Stimulated activated CD4-positive, alpha-beta T cell treated with anti-CD3 and anti-CD28 coated beads, TNF-alpha, amount 100 ng/mL, for 48 hours (primary cell): ENCODE data around the gene ATF5.
"Not testable (repeated sequence)": the region's sequence is repeated elsewhere in the genome, so short reads cannot be mapped to it uniquely, and the experiment has no call there.

Source experiments
- DNase-seq, 3 donors: peaks; one replicate each; pipeline ENCODE4 v3.0.0-alpha.2; 2020; ENCODE audit warnings: low read depth in 3 of 3

Gene ATF5

DNA sequence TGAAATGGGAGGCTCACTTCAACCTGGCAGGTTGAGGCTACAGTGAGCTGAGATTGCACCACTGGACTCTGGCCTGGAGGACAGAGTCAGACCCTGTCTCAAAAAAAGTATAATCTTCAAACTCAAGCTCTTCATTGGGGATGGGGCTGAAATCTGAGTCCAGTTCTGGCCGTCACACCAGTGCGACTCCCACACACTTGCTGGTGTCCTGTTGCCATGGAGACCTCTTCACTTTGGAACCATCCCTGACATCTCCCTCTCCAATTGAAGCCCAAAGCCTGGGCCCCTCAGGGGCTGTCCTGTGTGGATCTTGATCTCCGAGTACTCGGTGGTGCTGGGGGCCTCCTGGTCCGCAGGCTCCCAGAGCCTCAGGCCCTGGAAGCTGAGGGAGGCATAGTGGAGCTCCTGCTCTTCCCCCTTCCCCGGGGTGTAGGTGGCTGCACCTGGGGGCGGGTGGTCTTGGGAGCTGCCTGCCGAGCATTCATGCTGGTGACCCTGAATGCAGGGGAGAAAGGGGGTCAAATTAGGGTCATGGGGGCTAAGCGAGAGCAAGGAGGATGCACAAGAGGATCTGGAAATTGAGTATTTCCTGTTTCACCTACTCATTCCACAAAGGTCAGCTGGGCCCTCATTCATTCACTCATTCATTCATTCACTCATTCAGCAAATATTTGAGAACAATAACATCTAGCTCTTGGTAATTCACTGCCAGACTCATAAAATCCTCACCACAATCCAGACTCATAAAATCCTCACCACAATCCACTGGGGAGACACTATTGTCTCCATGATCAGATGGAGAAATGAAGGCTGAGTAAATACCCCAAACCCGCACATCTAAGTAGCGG is 21.0 kb downstream of the ATF5 start:
- DNase-seq = no peak

DNA sequence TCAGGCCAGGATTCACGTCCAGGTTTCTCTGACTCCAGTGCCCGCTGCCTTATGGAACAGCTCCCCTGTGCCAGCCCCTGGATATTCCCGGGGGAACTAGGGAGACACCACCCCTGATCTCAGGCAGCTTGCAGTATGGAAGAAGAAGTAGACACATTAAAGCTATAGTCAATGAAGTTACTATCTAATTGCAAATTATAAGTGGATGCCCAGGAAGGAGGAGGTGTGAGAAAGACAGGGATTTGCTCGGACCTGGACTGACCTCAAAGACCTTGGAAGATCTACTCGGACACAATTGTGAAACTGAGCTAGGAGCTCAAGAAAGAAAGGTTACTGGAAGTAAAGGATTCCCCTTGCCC is 21.6 kb downstream of the ATF5 start:
- DNase-seq = no peak

DNA sequence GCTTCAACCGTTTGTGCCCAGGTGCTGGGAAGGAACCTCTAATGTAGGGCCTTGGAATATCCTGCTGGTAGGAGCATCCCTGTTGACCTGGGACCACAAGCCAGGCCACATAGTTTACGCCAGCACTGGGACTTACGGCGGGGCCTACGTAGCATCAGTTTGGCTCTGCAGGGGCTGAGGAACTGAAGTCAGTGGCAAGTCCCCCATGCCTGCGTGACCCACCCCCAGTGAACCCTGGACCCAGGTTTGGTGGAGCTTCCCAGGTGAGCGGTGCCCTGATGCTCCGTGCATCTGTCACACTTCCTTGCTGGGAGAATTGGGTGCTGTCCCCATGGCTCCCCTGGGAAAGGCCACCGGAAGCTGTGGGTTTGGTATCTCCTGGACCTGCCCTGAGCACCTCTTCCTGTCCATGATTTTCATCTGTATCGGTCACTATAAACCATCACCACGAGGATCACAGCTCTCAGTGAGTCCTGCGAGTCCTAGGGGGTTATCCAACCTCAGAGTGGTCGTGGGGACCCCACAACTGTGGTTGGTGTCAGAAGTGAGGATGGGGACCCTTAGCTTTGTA is 22.0 kb downstream of the ATF5 start:
- no peak for DNase-seq

DNA sequence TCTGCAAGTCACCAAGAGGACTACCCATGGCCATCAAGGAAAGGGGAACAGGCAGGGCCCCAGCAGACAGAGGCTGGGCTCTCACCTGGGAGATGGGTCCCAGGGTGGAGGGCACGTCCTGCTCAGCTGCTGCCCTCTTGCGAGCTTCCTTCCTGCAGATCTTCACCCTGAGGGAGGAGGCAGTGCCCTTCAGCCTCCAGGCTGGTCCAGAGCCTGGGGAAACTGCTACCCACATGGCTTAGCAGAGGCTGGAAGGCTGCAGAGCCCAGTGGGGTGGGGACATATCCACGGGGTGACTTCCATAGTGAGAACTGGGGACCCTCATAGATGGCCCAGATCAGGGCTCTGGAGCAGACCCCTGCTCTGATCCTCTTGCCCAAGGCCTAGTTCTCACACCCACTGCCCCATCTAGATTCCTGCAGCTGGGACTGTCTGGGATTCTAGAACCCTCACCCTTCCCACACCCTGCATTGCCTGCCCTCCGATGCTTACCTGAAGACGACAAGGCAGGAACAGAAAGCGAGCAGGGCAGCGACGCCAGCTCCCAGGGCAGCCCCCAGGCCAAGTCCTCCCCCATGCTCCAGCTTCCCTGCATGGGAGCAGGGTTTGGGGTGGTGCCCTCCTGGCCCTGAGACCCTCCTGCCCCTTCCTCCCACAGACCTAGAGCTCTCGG is 22.9 kb downstream of the ATF5 start:
- no peak for DNase-seq

DNA sequence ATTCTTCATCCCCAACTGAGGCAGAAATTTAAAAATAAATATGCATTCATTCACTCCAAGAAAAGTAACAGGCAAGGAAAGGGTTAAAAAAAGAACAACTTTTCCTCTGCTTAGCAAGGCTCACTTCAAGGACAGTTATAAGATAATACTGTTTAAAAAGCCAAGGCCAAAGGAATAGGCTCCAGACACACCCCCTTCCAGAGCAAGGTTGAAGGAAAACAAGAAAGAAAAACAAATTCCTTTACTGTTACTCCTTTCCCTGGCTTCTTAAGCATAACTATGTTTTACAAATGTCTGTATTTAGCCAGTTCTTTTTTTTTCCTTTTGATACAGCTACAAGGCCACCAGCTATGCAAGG is 23.5 kb downstream of the ATF5 start:
- no peak for DNase-seq

DNA sequence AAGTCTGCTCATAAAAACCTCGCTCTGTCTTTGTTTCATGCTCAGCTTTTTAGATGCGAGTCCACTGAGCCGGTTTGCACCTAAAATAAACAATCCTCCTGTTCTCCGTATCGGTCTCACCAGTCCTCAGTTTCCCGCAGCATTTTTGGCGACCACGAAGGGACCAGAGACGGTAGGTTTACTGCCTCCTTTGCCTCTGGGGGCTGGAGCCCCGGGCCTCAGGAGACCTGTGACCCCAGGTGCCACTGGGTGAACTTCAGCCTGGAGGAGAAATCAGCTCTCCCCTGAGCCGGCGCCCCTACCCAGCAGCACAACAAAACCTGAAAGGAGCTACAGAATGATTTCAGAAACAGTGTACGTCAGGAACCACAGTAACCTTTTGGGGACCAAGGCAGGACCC is 23.9 kb downstream of the ATF5 start:
- no peak for DNase-seq

DNA sequence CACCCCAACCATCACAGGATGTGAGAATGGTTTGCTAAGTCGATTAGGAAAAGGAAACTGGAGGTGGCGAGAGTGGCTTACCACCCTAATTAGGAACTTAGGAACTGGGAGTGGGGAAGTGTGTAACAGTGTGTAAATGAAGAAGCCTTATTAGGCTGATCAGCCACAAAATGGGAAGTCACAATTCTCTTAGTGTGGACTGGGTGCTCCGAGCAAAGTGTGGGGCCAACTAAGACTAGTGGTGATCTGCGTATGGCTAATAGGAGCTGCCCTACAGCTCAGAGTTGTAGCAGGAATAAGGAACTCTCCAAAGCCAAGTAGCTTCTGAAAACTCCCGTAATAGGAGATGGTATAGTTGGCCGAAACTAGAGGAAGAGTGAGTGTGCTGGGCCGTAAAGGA is 24.4 kb downstream of the ATF5 start:
- no peak for DNase-seq

DNA sequence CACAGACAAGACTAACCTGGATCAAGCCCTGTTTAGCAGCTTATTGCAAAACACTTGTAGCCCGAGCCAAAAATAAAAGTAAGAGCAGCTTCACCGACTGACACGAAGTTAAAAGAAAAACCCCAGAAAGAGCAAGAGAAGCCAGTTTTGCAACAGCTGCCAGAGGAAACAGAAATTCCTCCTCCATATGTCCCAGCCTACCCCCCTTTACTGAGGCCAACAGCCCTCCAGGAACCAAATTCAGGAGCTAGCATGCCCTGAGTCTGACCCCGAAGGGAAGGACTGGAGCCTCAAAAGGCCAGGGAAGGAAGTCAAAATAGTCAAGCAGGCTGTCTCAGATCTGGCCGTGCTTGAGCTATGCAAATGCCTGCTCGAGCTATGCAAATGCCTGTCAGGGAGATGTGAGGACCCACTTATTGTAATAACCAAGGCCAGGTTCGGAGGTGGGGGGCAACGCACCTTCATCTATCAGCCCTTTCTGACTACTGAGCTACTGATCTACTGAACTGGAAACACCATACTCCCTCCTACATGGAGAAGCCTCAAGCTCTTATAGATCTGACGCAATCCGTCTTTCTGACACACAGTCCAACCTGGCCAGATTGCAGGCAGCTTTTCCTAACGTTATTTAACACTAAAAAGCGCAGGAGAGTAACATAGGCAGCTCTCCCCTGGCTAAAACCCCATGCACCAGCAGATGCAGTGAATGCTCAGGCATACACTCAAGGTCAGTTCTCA is 25.3 kb downstream of the ATF5 start:
- no peak for DNase-seq

DNA sequence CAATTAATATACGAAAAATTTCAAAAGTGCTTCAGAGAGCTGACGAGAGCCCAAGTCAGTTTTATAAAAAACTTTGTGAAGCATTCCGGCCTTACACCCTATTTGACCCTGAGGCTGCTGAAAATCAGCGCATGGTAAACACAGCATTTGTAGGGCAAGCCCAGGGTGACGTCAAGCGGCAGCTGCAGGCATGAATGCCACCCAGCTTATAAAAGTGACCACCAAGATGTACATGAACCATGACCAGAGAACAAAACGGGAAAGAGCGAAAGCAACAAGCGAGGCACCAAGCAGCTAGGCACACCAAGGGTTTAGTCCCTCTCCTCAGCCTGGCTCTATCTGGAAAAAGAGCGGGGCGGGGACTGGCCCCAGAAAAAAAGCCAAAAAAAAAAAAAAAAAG is 25.9 kb downstream of the ATF5 start:
- no peak for DNase-seq

DNA sequence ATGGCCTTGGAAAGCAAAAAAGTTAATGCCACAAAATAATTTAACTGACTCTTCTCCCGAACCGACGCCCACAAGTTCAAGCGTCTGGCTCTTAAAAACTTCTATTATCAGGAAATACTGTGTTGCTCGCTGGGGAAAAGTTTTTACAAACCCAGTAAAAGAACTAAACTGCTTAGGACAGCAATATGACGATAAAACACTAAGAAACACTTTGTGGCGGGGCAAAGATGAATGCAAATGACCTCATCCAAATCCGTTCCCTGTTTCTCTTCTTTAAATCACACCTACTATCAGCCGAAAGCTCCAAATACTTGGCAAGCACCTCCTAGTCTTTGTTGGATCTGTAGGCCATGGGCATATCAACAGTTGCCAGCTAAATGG is 27.1 kb downstream of the ATF5 start:
- DNase-seq = no peak

DNA sequence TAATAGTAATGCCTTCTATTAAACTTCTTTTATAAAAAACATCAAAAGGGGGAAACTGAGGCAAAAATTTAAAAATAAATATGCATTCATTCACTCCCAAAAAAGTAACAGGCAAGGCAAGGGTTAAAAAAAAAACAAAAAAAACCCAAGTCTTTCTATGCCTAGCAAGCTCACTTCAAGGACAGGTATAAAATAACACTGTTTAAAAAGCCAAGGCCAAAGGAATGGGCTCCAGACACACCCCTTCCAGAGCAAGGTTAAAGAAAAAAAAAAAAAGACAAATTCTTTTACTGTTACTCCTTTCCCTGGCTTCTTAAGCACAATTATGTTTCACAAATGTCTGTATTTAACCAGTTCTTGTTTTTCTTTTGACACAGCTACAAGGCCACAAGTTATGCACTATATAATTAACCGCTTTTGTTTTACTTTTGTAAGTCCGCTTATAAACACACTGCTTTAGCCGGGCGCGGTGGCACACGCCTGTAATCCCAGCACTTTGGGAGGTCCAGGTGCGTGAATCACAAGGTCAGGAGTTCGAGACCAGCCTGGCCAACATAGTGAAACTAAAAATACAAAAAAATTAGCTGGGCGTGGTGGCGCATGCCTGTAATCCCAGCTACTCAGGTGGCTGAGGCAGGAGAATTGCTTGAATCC is 28.4 kb downstream of the ATF5 start:
- DNase-seq = no peak

DNA sequence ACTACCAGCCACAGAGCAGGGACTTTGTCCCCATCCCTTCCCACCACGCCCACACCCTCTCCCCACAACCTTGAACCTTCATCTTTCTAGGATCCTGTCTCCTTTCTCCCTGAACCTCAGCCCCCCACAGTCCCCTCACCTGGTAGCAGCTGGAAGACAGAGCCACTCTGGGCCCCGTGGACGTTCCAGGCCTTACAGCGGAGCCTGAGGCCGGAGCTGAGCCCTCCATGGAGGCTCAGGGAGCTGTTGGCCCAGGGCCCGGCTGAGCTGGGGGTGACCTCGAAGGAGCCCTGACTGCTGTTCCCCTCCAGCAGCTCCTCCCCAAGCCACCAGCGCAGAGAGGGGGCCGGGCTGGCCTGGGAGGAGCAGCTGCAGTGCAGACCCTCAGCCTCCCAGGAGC is 29.1 kb downstream of the ATF5 start:
- not testable (repeated sequence) for DNase-seq

DNA sequence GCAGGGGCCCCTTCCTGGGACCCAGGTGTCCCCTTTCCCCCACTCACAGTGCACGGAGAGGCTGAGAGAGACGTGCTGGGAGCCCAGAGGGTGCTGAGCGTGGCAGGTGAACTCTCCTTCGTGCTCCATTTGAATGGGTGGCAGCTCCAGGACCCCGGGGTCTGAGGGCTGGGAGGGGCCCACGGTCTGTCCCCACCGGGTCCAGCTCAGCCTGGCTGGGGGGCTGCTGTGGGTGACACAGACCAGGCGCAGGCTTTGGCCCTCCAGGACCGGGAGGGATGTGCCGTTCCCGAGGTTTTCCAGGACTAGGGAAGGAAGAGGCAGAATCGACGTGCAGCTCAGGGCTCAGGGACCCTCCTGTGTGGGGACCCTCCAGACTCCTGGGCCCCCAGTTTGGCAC is 29.6 kb downstream of the ATF5 start:
- not testable (repeated sequence) for DNase-seq

DNA sequence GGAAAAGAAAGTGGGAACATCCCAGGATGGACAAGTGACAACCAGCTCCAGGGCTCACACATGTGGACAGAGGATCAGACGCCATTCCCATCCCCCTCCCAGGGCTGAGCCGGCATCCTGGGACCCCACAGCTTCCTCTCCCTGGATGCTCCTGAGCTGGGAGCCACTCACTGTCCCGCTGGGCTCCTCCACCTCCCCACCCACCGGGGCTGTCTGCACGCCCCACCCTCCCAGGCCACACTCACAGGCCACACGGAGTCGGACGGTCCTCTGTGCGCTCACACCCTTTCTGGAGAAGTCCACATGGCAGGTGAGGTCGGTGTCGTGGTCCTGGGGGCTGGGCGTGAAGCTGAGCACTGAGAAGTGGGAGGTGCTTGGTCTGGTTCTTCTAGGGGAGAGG is 30.9 kb downstream of the ATF5 start:
- DNase-seq = not testable (repeated sequence)

DNA sequence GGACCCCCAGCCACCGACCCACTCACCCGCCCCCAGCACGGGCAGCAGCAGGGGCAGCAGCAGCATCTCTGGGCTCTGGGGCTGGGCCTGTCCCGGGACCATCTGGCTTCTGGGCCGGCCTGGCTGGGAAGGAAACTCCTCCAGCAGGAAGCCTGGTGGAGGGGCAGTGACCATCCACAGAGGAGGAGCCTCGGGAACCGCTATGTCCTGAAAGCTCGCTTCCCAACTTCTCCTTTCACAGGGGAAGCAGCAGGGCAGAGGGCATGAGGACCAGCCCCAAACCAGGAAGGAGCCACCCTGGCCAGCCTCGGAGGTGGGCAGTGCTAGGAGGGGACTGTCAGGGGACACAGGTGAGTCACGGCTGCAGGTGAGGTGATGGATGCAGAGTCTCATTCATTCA is 32.0 kb downstream of the ATF5 start, which contains the start of gene SIGLEC11:
Gene SIGLEC11 (minus strand): TSS at position 193 of the 400 bp plus-strand sequence. CDS start 91 bp downstream, at position 102.
- DNase-seq = not testable (repeated sequence)

DNA sequence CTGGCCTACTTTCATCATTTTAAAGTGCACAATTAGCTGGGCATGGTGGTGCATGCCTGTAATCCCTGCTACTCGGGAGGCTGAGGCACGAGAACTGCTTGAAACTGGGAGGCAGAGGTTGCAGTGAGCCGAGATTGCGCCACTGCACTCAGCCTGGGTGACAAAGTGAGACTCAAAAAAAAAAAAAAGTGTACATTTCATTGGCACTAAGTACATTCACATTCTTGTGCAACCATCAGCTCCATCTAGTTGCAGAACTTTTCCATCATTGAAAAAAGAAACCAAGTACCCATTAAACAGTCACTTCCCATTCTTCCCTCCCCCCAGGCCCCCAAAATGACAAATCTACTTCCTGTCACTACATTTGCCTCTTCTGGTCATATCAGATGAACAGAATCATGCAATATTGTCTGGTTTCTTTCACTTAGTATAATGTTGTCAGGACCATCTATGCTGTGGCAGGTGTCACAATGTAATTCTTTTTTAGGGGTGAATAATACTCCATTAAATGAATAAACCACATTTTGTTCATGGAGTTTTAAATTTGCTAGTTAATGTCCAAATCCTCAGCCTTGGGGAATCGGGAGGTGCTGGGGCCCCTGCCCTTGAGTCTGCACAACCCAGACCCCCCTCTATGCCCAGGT is 39.4 kb downstream of the ATF5 start:
- no peak for DNase-seq

DNA sequence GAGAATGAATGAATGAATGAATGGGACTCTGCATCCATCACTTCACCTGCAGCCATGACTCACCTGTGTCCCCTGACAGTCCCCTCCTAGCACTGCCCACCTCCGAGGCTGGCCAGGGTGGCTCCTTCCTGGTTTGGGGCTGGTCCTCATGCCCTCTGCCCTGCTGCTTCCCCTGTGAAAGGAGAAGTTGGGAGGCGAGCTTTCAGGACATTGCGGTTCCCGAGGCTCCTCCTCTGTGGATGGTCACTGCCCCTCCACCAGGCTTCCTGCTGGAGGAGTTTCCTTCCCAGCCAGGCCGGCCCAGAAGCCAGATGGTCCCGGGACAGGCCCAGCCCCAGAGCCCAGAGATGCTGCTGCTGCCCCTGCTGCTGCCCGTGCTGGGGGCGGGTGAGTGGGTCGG is 40.4 kb downstream of the ATF5 start:
- not testable (repeated sequence) for DNase-seq

DNA sequence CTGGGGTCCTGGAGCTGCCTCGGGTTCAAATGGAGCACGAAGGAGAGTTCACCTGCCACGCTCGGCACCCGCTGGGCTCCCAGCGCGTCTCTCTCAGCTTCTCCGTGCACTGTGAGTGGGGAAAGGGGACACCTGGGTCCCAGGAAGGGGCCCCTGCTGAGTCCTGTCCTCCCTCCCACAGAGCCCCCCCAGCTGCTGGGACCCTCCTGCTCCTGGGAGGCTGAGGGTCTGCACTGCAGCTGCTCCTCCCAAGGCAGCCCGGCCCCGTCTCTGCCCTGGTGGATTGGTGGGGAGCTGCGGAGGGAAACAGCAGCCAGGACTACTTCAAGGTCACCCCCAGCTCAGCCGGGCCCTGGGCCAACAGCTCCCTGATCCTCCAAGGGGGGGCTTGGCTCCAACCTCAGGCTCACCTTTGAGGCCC is 43.0 kb downstream of the ATF5 start:
- DNase-seq = no peak

DNA sequence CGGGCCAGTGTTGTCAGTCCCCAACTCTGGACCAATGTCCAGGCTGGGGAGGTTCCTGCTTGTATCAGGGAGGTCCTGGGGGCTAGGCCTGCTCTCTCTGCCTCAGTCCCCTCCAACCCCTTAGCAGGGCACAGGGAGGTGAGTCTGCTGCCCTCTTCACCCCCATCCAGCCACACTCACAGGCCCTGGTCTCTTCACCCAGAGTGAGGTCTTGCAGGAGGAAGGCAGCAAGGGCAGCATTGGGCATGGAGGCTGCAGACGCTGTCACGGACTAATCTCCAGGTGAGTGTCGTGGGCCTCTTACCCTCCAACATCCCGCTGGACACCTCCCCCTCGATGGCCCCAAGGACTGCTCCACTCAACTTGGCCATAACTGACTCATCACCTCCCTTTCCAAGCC is 43.8 kb downstream of the ATF5 start:
- no peak for DNase-seq

DNA sequence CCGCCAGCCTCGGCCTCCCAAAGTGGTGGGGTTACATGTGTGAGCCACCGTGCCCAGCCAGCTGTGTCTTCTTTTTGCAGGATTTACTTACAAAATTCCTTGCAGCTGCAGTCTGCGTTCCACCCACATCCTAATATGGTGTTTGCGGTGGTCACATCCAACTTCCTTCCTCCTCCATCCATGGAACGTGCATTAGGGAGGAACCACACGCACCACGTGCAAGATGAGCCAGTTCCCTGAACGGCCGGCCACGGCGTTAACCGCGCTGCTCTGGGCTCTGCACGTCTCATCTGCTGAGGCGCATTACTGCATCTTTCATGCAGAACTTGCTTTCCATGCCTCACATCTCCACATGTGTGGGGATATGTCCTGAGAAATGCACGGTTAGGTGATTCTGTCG is 45.0 kb downstream of the ATF5 start:
- no peak for DNase-seq

DNA sequence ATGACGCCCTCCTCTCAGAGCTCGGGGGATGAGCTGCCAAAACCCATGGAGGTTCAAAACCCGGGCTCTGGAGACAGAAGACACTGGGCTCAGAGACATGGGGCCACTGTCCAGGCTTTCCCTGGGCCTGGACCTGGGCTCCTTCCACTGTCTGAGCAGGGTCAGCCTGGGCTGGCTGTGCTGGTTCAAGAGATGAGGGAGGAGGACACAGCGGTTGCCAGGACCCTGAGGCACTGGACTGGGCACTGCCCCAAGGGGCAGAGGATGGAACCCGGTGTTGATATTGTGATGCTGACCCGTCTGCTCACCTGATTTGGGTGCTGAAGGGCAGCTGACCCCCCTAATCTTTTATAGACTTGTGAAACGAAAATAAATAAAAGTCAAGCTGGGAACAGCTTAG is 46.0 kb downstream of the ATF5 start:
- DNase-seq = no peak
